ENCODE measurements around the gene CBR3.
A peak's percentile ranks its signal among the peaks of the same experiment; 100 is the strongest.

The CBR3 gene

DNA sequence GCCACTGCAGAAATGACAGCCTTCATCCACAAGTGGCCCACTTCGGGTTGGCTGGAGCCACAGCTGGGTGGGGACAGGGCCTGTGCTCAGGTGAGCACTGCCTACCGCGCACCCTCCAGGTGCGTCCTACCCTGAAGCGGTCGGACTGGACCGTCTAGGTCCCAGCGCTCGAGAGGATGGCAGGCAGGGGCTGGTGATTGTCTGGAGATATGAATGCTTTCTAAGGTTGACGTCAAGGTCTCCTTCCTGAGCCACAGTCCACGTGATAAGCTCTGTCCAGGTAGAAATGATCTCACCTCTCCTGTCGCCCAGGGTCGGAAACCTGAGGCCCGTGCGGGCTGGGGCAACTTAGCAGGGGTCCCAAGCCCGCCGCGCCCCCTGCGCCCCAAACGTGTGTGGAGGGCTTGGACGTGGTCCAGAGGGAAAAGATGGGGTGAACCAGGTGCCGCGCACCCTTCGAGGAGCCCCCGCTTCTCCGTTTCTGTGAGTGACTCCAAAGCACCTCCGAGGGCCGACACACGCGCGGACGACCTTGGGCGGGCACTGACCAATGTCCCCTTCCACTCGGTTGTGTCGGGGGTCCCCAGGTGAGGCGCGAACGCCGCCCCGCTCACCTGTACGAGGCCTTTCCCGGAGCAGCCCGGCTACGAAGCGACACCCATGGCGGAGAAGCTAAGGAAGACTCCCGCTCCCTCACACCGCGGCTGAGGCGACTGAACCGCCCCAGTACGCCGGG is 20.9 kb downstream of the CBR3 start:
- DNase-seq (ENCODE audit: low read depth, low spot score): no peak

DNA sequence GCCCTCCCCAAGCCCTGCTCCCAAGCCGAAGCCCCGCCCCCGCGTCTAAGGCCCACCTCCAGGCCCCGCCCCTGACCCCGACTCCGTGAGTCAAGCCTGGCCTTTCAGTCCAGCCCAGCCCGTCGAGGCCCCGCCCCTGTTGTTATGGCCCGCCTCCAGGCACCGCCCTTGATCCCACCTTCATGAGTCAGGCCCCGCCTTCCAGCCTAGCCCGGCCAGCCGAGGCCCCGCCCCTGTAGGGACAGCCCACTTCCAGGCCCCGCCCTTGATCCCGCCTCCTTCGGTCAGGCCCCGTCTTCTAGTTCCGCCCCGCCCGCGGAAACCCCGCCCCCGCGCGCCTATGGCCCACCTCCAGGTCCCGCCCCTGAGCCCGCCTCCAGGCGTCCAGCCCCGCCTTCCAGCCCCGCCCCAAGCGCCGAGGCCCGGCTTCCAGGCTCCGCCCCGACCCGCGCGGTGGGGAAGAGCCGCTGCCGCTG is 21.5 kb downstream of the CBR3 start:
- peak; percentile 98 for DNase-seq (ENCODE audit: low read depth, low spot score)

- DNase-seq (ENCODE audit: low read depth, low spot score): peak; percentile 6
Observed at GRCh38 chr21:36156815-36157670, 22.2 kb downstream of the CBR3 start, which contains the start of gene DOP1B. Gene DOP1B, plus strand, starts transcription at chr21:36156824. Its CDS starts 7,910 bp downstream, at chr21:36164734.

- no peak for DNase-seq (ENCODE audit: low read depth, low spot score)
Observed at GRCh38 chr21:36159356-36159921, 24.6 kb downstream of the CBR3 start.

- no peak for DNase-seq (ENCODE audit: low read depth, low spot score)
Observed at GRCh38 chr21:36160850-36161178, 25.9 kb downstream of the CBR3 start.

GRCh38 chr21:36162631-36163030 is 27.8 kb downstream of the CBR3 start:
- DNase-seq (ENCODE audit: low read depth, low spot score): no peak

GRCh38 chr21:36163750-36164741 is 29.2 kb downstream of the CBR3 start:
- DNase-seq (ENCODE audit: low read depth, low spot score): no peak

DNA sequence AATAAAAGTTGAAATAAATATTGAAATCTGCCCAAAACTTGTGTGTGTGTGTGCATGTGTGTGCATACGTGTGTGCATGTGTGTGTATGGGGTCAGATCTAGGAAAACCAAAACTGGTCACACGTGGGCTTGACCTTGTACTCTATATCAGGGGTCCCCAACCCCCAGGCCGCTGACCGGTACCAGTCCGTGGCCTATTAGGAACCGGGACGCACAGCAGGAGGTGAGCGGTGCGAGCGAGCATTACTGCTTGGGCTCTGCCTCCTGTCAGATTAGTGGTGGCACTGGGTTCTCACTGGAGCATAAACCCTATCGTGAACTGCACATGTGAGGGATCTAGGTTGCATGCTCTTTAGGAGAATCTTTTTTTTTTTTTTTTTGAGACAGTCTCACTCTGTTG is 30.5 kb downstream of the CBR3 start:
- no peak for DNase-seq (ENCODE audit: low read depth, low spot score)

DNA sequence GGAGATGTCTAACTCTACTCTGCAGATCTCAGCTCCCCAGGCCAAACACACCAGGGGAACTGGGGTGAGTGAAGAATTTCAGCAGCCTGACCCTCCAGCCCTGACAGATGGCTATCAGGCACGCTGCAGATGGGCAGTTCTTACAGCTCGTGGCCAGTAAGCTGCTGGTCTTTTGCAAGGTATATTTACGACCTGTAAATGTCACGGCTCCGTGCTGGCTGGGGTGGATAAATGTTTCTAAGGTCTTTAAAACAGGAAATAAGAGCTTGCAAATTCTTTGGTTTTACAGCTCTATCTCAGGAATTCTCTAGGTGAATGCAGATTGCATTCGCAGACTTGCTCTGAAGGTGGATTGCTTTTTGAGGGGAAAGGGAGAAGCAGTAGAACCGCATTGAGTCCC is 31.8 kb downstream of the CBR3 start:
- DNase-seq (ENCODE audit: low read depth, low spot score): no peak

DNA sequence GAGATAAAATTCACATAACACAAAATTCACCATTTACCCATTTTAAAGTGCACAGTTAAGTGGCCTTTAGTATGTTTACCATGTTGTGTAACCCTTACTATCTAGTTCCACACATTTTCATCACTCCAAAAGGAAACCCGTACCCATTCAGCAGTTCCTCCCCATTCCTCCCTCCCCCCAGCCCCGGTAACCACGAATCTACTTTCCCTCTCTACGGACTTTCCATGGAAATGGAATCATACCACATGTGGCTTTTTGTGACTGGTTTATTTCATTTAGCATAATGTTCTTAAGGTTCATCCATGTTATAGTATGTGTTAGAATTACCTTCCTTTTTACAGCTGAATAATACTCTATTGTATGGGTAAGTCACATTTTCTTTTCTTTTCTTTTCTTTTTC is 32.7 kb downstream of the CBR3 start:
- DNase-seq (ENCODE audit: low read depth, low spot score): no peak

DNA sequence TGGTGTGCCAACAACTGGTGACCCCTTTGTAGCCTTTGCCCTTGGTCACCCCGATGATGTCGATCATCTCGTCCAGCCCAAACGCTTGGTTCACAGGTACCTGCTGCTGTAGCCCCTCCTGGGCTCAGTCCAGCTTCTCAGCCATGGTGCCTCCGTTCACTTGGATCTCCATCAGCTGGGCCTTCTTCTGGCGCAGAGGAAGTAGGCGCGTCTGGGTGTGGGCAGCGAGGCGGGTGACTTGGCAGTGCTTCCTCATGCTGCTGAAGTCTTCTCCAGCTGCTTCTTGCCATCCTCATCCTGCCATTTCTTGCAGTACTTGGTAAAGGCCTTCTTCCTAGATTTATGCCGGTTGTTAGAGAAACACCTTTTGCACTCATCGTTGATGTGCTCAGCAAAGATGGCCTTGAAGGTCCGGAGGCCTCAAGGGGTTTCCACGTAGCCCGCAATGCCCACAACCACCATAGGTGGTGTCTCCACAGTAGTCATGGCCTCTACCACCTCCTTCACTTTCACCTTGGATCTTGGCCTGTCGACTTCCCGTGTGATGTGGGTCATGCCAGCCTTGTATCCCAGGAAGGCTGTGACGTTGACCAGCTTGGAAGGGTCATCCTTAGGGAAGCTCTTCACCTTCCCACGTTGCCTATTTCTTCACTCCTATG is 34.7 kb downstream of the CBR3 start:
- DNase-seq (ENCODE audit: low read depth, low spot score): no peak

- DNase-seq (ENCODE audit: low read depth, low spot score): no peak
Observed at GRCh38 chr21:36170823-36171222, 35.9 kb downstream of the CBR3 start.

GRCh38 chr21:36171336-36171735 is 36.5 kb downstream of the CBR3 start:
- DNase-seq (ENCODE audit: low read depth, low spot score): no peak

GRCh38 chr21:36171741-36172331 is 37.0 kb downstream of the CBR3 start:
- no peak for DNase-seq (ENCODE audit: low read depth, low spot score)

DNA sequence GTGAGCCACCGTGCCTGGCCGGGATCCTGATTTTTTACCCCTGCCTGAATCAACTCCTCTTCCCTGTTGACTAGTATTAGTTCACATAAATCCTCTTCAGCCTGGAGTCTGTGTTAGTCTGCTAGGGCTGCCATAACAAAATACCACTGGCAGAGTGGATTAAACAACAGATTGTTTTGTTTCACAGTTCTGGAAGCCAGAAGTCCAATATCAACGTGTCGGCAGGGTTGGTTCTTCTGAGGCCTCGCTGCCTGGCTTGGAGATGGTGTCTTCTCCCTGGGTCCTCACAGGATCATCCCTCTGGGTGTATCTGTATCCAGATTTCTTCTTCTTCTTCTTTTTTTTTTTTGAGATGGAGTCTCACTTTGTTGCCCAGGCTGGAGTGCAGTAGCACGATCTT is 39.9 kb downstream of the CBR3 start:
- no peak for DNase-seq (ENCODE audit: low read depth, low spot score)

DNA sequence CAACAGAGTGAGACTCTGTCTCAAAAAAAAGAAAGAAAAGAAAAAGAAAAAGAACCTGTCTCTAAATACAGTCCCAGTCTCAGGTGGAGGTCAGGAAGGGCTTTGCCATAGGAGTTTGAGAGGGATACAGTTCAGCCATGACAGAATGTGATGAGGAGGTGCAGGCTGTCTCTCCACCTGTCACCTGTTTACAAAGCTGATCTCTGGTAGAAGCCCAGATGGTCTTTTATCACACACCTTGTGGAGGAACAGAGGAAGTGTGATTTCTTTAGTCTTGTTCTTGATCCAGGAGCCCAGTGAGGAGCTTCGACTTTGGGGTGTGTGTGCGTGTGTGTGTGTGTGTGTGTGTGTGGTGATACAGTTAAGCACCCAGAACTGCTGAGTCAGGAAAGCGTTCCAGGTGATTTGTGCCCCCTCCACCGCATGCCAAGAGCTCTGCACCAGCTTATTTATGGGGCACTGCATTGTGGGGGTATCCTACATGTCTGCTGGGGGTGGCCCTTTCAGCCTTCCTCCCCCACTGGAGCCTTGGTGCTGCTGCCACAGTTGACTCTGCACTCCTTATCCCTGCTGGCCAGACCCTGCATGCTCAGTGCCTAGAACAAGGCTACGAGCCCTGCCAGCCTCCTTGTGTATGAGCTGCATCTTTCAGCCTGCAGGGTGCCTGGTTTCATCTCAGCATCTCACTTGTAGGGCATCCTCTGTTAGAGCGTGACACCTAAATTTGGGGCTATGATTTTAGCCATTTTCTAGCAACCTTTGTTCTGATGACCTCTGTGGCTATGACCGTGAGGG is 41.1 kb downstream of the CBR3 start:
- DNase-seq (ENCODE audit: low read depth, low spot score): no peak

GRCh38 chr21:36178349-36178748 is 43.5 kb downstream of the CBR3 start:
- no peak for DNase-seq (ENCODE audit: low read depth, low spot score)

DNA sequence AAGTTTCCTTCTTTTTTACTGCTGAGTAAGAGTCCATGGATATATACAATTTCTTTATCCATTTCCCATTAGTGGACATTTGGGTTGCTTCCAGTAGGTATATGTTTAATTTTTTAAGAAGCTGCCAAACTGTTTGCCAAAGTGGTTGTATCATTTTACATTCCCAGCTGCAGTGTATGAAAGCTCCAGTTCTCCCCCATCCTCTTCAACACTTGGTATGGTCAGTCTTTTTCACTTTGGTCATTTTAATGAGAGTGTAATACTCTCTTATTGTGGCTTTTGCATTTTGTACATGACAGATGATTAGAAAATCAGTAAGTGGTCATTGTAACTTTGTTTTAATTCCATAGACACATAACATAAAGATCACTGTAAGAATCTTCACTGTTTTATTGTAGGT is 44.3 kb downstream of the CBR3 start:
- no peak for DNase-seq (ENCODE audit: low read depth, low spot score)

- no peak for DNase-seq (ENCODE audit: low read depth, low spot score)
Observed at GRCh38 chr21:36180963-36181362, 46.1 kb downstream of the CBR3 start.

All from activated CD4-positive, CD25-positive, alpha-beta regulatory T cell treated with anti-CD3 and anti-CD28 coated beads, Interleukin-2, amount 50 U/mL, for 16 hours (primary cell).